Raji (cell line): Measurements from ENCODE around the gene C6orf52.

Experiments
- POLR2A ChIP-seq: IDR thresholded peaks from 2 replicates; pipeline ENCODE4 v1.6.1; 2011; ENCODE audit warnings: low read depth, low read length, control low read depth; ENCODE audit not compliant: insufficient read depth

Gene C6orf52

GRCh38 chr6:10694302-10695085 lies at the start of gene C6orf52, which contains the start of gene PAK1IP1:
C6orf52 (minus strand) TSS chr6:10694616; CDS start chr6:10687550, 7,066 bp downstream.
PAK1IP1 (plus strand) TSS chr6:10694972; CDS start chr6:10694986, 14 bp downstream.
- peak; percentile 89 for TF ChIP-seq POLR2A

- TF ChIP-seq POLR2A: no peak
Observed at GRCh38 chr6:10743515-10743914, 49.1 kb upstream of the C6orf52 start.

- TF ChIP-seq POLR2A: no peak
Observed at GRCh38 chr6:10742251-10742650, 47.8 kb upstream of the C6orf52 start.

- no peak for TF ChIP-seq POLR2A
Observed at GRCh38 chr6:10740061-10740460, 45.6 kb upstream of the C6orf52 start.

GRCh38 chr6:10736731-10737130 lies 42.3 kb upstream of the C6orf52 start:
- TF ChIP-seq POLR2A: no peak

GRCh38 chr6:10733863-10734262 lies 39.4 kb upstream of the C6orf52 start:
- no peak for TF ChIP-seq POLR2A

GRCh38 chr6:10733151-10733715 lies 38.8 kb upstream of the C6orf52 start:
- no peak for TF ChIP-seq POLR2A

GRCh38 chr6:10730254-10730653 lies 35.8 kb upstream of the C6orf52 start:
- no peak for TF ChIP-seq POLR2A

GRCh38 chr6:10725716-10726115 lies 31.3 kb upstream of the C6orf52 start:
- TF ChIP-seq POLR2A: no peak

GRCh38 chr6:10725044-10725443 lies 30.6 kb upstream of the C6orf52 start:
- TF ChIP-seq POLR2A: no peak

GRCh38 chr6:10723567-10723881 lies 29.1 kb upstream of the C6orf52 start:
- no peak for TF ChIP-seq POLR2A

- peak; percentile 80 for TF ChIP-seq POLR2A
Observed at GRCh38 chr6:10722820-10723566, 28.6 kb upstream of the C6orf52 start, which contains the start of gene TMEM14C. TMEM14C (plus strand) TSS chr6:10723070; CDS start chr6:10724614, 1,544 bp downstream.

GRCh38 chr6:10722570-10722819 lies 28.1 kb upstream of the C6orf52 start:
- TF ChIP-seq POLR2A: no peak

- TF ChIP-seq POLR2A: no peak
Observed at GRCh38 chr6:10721850-10722569, 27.6 kb upstream of the C6orf52 start.
